ENCODE data around the gene UNC119B. TPM values are rescaled to one million over a fixed set of nuclear protein-coding genes. Genes with fewer than 3 reads are reported as not detected.
A peak's percentile ranks its signal among the peaks of the same experiment; 100 is the strongest.
"Not testable (repeated sequence)": the region's sequence is repeated elsewhere in the genome, so short reads cannot be mapped to it uniquely, and the experiment has no call there.

The UNC119B gene
- total RNA-seq, 1 experiment from 2014 or later, result 51.5 TPM

GRCh38 chr12:120726961-120727360, 16.7 kb downstream of the UNC119B start:
- no peak overlapping the region for H3K27ac Mint-ChIP-seq
- peaks cover 7% of the 10 kb centered on the region; the same call in 1 of the 2 replicates for H3K27me3 Mint-ChIP-seq (ENCODE audit: low read depth)

GRCh38 chr12:120732198-120732597, 21.9 kb downstream of the UNC119B start:
- not testable (repeated sequence) for H3K27ac ChIP-seq (ENCODE audit: insufficient read length, low read depth, low read length); H2BK120ac ChIP-seq (ENCODE audit: low read depth, low read length, poor library complexity, severe bottlenecking); H3K4me1 Mint-ChIP-seq; H3K79me2 ChIP-seq (ENCODE audit: insufficient read depth, low read length); H3K4ac ChIP-seq (ENCODE audit: low read depth, low read length); H3K23me2 ChIP-seq (ENCODE audit: insufficient read length, low read depth, low read length, poor library complexity, severe bottlenecking); H3K9ac ChIP-seq (ENCODE audit: extremely low read depth, insufficient read length, low read length); H2BK12ac ChIP-seq (ENCODE audit: insufficient read length, low read depth, low read length); H3K4me2 ChIP-seq (ENCODE audit: insufficient read depth, insufficient read length, low read length); H3K9me3 ChIP-seq (ENCODE audit: control insufficient read depth, low read depth, low read length); H3T11ph ChIP-seq (ENCODE audit: low read length); H3K18ac ChIP-seq (ENCODE audit: insufficient read length, low read depth, low read length); H3K4me3 Mint-ChIP-seq; H3K14ac ChIP-seq (ENCODE audit: insufficient read depth, low read length); H4K91ac ChIP-seq (ENCODE audit: insufficient read length, low read depth, low read length); H3K79me1 ChIP-seq (ENCODE audit: insufficient read depth, low read depth, low read length, poor library complexity, severe bottlenecking); H2BK5ac ChIP-seq (ENCODE audit: insufficient read length, low read length); H3K4me1 ChIP-seq (ENCODE audit: insufficient read depth, low read length); H4K5ac ChIP-seq (ENCODE audit: insufficient read length, low read depth, low read length); H4K8ac ChIP-seq (replicated peaks; ENCODE audit: insufficient read length, low read depth, low read length); H2AK5ac ChIP-seq (ENCODE audit: insufficient read length, low read length); DNase-seq; H3K27ac Mint-ChIP-seq; H2BK20ac ChIP-seq (ENCODE audit: low read depth, low read length, poor library complexity, severe bottlenecking); H3K27me3 Mint-ChIP-seq (ENCODE audit: low read depth); H2AFZ ChIP-seq (ENCODE audit: low read length); H2BK15ac ChIP-seq (ENCODE audit: low read depth, low read length); H3K56ac ChIP-seq (ENCODE audit: insufficient read length, low read depth, low read length); H3K23ac ChIP-seq (ENCODE audit: insufficient read length, low read depth, low read length); H3K27me3 ChIP-seq (ENCODE audit: insufficient read depth, low read length); H4K20me1 ChIP-seq (ENCODE audit: control insufficient read depth, insufficient read depth, insufficient read length)
- WGBS (ENCODE audit: extremely low coverage, insufficient read length, low lambda C conversion rate), result no CpG with 5 or more reads among the region's 35 CpGs
- H3K9me3 Mint-ChIP-seq, result peaks cover 7 to 10% of the 10 kb centered on the region in 2 experiments; a peak in 2 of 5 replicates
- peaks cover 12 to 33% (median 27%) of the 10 kb centered on the region in 3 experiments for H3K36me3 Mint-ChIP-seq (ENCODE audit: insufficient read depth in 1 of 3, low read depth in 3 of 3)

More at GRCh38 chr12:120726961-120727360, 16.7 kb downstream of the UNC119B start:
- WGBS (ENCODE audit: extremely low coverage, insufficient read length, low lambda C conversion rate), result no CpG with 5 or more reads among the region's 9 CpGs
- H2BK5ac ChIP-seq (ENCODE audit: insufficient read length, low read length), result no peak overlapping the region
- H2BK15ac ChIP-seq (ENCODE audit: low read depth, low read length), result no peak overlapping the region
- H2BK20ac ChIP-seq (ENCODE audit: low read depth, low read length, poor library complexity, severe bottlenecking), result no peak overlapping the region
- H2BK120ac ChIP-seq (ENCODE audit: low read depth, low read length, poor library complexity, severe bottlenecking), result no peak overlapping the region
- no peak overlapping the region for H2BK12ac ChIP-seq (ENCODE audit: insufficient read length, low read depth, low read length)
- H3T11ph ChIP-seq (ENCODE audit: low read length), result no peak overlapping the region
- peaks cover 5% of the 10 kb centered on the region for H3K23me2 ChIP-seq (ENCODE audit: insufficient read length, low read depth, low read length, poor library complexity, severe bottlenecking)
- no peak overlapping the region for H3K56ac ChIP-seq (ENCODE audit: insufficient read length, low read depth, low read length)
- H4K91ac ChIP-seq (ENCODE audit: insufficient read length, low read depth, low read length), result no peak overlapping the region
- H3K27ac ChIP-seq (ENCODE audit: insufficient read length, low read depth, low read length), result no peak overlapping the region
- H2AK5ac ChIP-seq (ENCODE audit: insufficient read length, low read length), result no peak overlapping the region
- no peak overlapping the region for H3K4me2 ChIP-seq (ENCODE audit: insufficient read depth, insufficient read length, low read length)
- peak overlapping the region in 1 of 2 experiments; percentile 79; a peak in 1 of 5 replicates for H3K4me3 Mint-ChIP-seq
- no peaks in the 10 kb centered on the region for H4K20me1 ChIP-seq (ENCODE audit: control insufficient read depth, insufficient read depth, insufficient read length)
- H3K18ac ChIP-seq (ENCODE audit: insufficient read length, low read depth, low read length), result no peak overlapping the region
- H3K4me1 ChIP-seq (ENCODE audit: insufficient read depth, low read length), result no peaks in the 10 kb centered on the region
- H3K14ac ChIP-seq (ENCODE audit: insufficient read depth, low read length), result no peak overlapping the region
- H3K27me3 ChIP-seq (ENCODE audit: insufficient read depth, low read length), result no peaks in the 10 kb centered on the region
- DNase-seq, result no peak
- no peak overlapping the region for H3K4ac ChIP-seq (ENCODE audit: low read depth, low read length)
- H3K36me3 Mint-ChIP-seq (ENCODE audit: insufficient read depth in 1 of 3, low read depth in 3 of 3), result peaks cover 15 to 43% (median 40%) of the 10 kb centered on the region in 3 experiments
- H3K4me1 Mint-ChIP-seq, result peaks cover 14 to 17% of the 10 kb centered on the region in 2 experiments
- H3K23ac ChIP-seq (ENCODE audit: insufficient read length, low read depth, low read length), result no peak overlapping the region
- no peaks in the 10 kb centered on the region for H3K79me1 ChIP-seq (ENCODE audit: insufficient read depth, low read depth, low read length, poor library complexity, severe bottlenecking)
- no peak overlapping the region for H2AFZ ChIP-seq (ENCODE audit: low read length)
- H3K9ac ChIP-seq (ENCODE audit: extremely low read depth, insufficient read length, low read length), result no peak overlapping the region
- no peak overlapping the region for H4K8ac ChIP-seq (replicated peaks; ENCODE audit: insufficient read length, low read depth, low read length)
- H3K9me3 ChIP-seq (ENCODE audit: control insufficient read depth, low read depth, low read length), result no peaks in the 10 kb centered on the region
- H3K9me3 Mint-ChIP-seq, result peaks cover 2 to 3% of the 10 kb centered on the region in 2 experiments; a peak in 2 of 5 replicates
- no peak overlapping the region for H4K5ac ChIP-seq (ENCODE audit: insufficient read length, low read depth, low read length)
- H3K79me2 ChIP-seq (ENCODE audit: insufficient read depth, low read length), result 0 out of 2 replicates have a peak, but pooled peaks cover 2% of the 10 kb centered on the region
- no peak for TF ChIP-seq CTCF (conservative IDR thresholded peaks at IDR 0.05)
